NB4 (cell line): ENCODE measurements around the gene KIRREL2.

Experiments
- MYC ChIP-seq: IDR thresholded peaks from 2 replicates; pipeline ENCODE4 v1.6.1; 2011; ENCODE audit warnings: low read depth, low read length
- POLR2A ChIP-seq: IDR thresholded peaks from 2 replicates; pipeline ENCODE4 v1.6.1; 2011; ENCODE audit warnings: mild to moderate bottlenecking; ENCODE audit not compliant: insufficient read length; ENCODE audit errors: extremely low read depth
- TF ChIP-seq, protein P1 (sequence below): IDR thresholded peaks from one replicate; pipeline ENCODE4 v1.5.1; 2012; ENCODE audit warnings: low read depth, low read length
- TF ChIP-seq, protein P2 (sequence below): IDR thresholded peaks from 2 replicates; pipeline ENCODE4 v1.6.1; 2011; ENCODE audit warnings: low read depth, low read length

DNA sequence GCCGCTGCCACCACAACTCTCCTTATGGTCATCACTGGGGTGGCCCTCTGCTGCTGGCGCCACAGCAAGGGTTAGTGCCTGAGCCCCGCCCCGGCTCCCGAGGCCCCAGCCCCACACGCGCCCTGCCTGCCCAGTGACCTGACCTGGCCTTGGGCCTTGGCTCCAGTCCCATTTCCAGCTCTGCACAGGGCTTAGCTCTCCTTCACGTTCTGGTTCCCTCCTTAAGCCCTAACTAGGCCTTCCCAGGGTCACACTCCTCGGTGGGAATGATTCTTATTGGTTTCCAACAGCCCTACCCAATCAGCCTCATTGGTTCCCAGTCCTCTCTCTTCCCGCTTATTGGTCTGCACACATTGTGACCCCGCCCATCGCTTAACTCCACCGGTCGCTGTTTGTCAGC, 5.8 kb downstream of the KIRREL2 start:
- TF ChIP-seq, protein P1, sequence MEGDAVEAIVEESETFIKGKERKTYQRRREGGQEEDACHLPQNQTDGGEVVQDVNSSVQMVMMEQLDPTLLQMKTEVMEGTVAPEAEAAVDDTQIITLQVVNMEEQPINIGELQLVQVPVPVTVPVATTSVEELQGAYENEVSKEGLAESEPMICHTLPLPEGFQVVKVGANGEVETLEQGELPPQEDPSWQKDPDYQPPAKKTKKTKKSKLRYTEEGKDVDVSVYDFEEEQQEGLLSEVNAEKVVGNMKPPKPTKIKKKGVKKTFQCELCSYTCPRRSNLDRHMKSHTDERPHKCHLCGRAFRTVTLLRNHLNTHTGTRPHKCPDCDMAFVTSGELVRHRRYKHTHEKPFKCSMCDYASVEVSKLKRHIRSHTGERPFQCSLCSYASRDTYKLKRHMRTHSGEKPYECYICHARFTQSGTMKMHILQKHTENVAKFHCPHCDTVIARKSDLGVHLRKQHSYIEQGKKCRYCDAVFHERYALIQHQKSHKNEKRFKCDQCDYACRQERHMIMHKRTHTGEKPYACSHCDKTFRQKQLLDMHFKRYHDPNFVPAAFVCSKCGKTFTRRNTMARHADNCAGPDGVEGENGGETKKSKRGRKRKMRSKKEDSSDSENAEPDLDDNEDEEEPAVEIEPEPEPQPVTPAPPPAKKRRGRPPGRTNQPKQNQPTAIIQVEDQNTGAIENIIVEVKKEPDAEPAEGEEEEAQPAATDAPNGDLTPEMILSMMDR = no peak
- TF ChIP-seq POLR2A (no peak), MYC (no peak)
- TF ChIP-seq, protein P2, sequence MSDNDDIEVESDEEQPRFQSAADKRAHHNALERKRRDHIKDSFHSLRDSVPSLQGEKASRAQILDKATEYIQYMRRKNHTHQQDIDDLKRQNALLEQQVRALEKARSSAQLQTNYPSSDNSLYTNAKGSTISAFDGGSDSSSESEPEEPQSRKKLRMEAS = no peak
